MM.1S (cell line): Measurements from ENCODE around the gene EML6.

ENCODE experiments used
- EZH2 ChIP-seq: fragments of 300-600 bp; sonication (generic); optimal IDR thresholded peaks from 2 replicates; pipeline ENCODE3; 2017; ENCODE audit warnings: low read depth, mild to moderate bottlenecking, antibody characterized with exemption, low read length, mixed read lengths
- EZH2phosphoT487 ChIP-seq: fragments of 300-600 bp; sonication (generic); IDR thresholded peaks from 2 replicates; pipeline ENCODE4 v1.6.1; 2018; ENCODE audit warnings: antibody characterized with exemption, low read length
- TF ChIP-seq, protein P1 (sequence below): fragments of 300-600 bp; sonication (generic); IDR thresholded peaks from 2 replicates; pipeline ENCODE4 v1.5.1; 2016; ENCODE audit warnings: antibody characterized with exemption, low read length, mixed read lengths

- TF ChIP-seq EZH2 = no peak
- TF ChIP-seq, protein P1, sequence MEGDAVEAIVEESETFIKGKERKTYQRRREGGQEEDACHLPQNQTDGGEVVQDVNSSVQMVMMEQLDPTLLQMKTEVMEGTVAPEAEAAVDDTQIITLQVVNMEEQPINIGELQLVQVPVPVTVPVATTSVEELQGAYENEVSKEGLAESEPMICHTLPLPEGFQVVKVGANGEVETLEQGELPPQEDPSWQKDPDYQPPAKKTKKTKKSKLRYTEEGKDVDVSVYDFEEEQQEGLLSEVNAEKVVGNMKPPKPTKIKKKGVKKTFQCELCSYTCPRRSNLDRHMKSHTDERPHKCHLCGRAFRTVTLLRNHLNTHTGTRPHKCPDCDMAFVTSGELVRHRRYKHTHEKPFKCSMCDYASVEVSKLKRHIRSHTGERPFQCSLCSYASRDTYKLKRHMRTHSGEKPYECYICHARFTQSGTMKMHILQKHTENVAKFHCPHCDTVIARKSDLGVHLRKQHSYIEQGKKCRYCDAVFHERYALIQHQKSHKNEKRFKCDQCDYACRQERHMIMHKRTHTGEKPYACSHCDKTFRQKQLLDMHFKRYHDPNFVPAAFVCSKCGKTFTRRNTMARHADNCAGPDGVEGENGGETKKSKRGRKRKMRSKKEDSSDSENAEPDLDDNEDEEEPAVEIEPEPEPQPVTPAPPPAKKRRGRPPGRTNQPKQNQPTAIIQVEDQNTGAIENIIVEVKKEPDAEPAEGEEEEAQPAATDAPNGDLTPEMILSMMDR = no peak
- no peak for TF ChIP-seq EZH2phosphoT487
Observed at GRCh38 chr2:54714996-54715395, 8.5 kb upstream of the EML6 start.
